ENCODE results near the gene DNAH3. TPM values are rescaled to one million over a fixed set of nuclear protein-coding genes. Genes with fewer than 3 reads are reported as not detected.

The DNAH3 gene
- total RNA-seq, 1 experiment from 2014 or later, result 0.15 TPM

- intact Hi-C loops (cut with micrococcal nuclease), result no loop called here
- POLR2A ChIA-PET, result no interaction called here
Measured at GRCh38 chr16:21037168-21037567, 113.5 kb downstream of the DNAH3 start.

More at GRCh38 chr16:21037168-21037567, 113.5 kb downstream of the DNAH3 start:
- Histone ChIP-seq H4K20me1 (ENCODE audit: insufficient read depth) (no peaks in the 10 kb centered on the region), H3K36me3 (ENCODE audit: control insufficient read depth in 1 of 2, insufficient read depth in 2 of 2, low read length in 2 of 2) (no peaks in the 10 kb centered on the region), H3K27me3 (ENCODE audit: insufficient read depth, low read length) (no peaks in the 10 kb centered on the region), H3K4me2 (ENCODE audit: low read length) (no peak overlapping the region), H3K4me3 (replicated peaks in 1 of 2; ENCODE audit: low read depth in 1 of 2, low read length in 2 of 2) (no peak overlapping the region), H3K4me1 (ENCODE audit: control insufficient read depth in 1 of 2, insufficient read depth in 2 of 2, low read length in 2 of 2) (no peaks in the 10 kb centered on the region), H3K27ac (ENCODE audit: low read depth, low read length) (no peak overlapping the region), H2AFZ (ENCODE audit: low read depth, low read length, poor library complexity, severe bottlenecking) (no peak overlapping the region), H3K79me2 (ENCODE audit: insufficient read depth, low read length) (no peaks in the 10 kb centered on the region), H3K9me3 (ENCODE audit: control insufficient read depth in 1 of 2, insufficient read depth in 1 of 2, low read depth in 1 of 2, low read length in 2 of 2) (no peaks in the 10 kb centered on the region), H3K9ac (ENCODE audit: low read length) (no peak overlapping the region), H3K9me2 (ENCODE audit: insufficient read depth) (no peaks in the 10 kb centered on the region)
- RAD21 ChIA-PET (ENCODE audit: low non-redundant PET in 1 of 2, low total read pairs in 2 of 2, uncharacterized antibody in 2 of 2, unreplicated experiment in 2 of 2), result no interaction called here
- BruUV-seq (replicated peaks), result no TSS peak
- TF ChIP-seq ZFX (IDR thresholded peaks at IDR 0.05), result no peak
- no peak for TF ChIP-seq REST (IDR thresholded peaks at IDR 0.05; ENCODE audit: low read depth)
- no peak for TF ChIP-seq JUND (IDR thresholded peaks at IDR 0.05)
- TF ChIP-seq EGR1 (IDR thresholded peaks at IDR 0.05; ENCODE audit: low read depth), result no peak
- no peak for TF ChIP-seq CTCF (IDR thresholded peaks at IDR 0.05 in 2 of 3, conservative IDR thresholded peaks at IDR 0.05 in 1 of 3; ENCODE audit: borderline replicate concordance in 1 of 3, insufficient read depth in 1 of 3, low read depth in 2 of 3, low read length in 2 of 3)
- no peak for TF ChIP-seq ZNF274 (IDR thresholded peaks at IDR 0.05; ENCODE audit: low read depth, low read length)
- no peak for TF ChIP-seq POLR2AphosphoS5 (IDR thresholded peaks at IDR 0.05; ENCODE audit: low read depth, low read length)
- TF ChIP-seq CBX3 (IDR thresholded peaks at IDR 0.05; ENCODE audit: low read depth), result no peak
- no peak for TF ChIP-seq ELF1 (IDR thresholded peaks at IDR 0.05; ENCODE audit: borderline replicate concordance, low read depth)
- TF ChIP-seq EZH2 (IDR thresholded peaks at IDR 0.05), result no peak
- no peak for TF ChIP-seq ZBTB33 (IDR thresholded peaks at IDR 0.05; ENCODE audit: extremely low read depth, insufficient replicate concordance, low read length)
- no peak for TF ChIP-seq RAD21 (IDR thresholded peaks at IDR 0.05; ENCODE audit: low read depth)
- no peak for TF ChIP-seq CEBPB (IDR thresholded peaks at IDR 0.05; ENCODE audit: low read depth)
- TF ChIP-seq ATF3 (IDR thresholded peaks at IDR 0.05), result no peak
- TF ChIP-seq EZH2phosphoT487 (IDR thresholded peaks at IDR 0.05; ENCODE audit: borderline replicate concordance), result no peak
- TF ChIP-seq SRF (IDR thresholded peaks at IDR 0.05; ENCODE audit: low read depth), result no peak
- no peak for TF ChIP-seq FOSL1 (IDR thresholded peaks at IDR 0.05; ENCODE audit: low read depth)
- no peak for TF ChIP-seq TCF7L2 (IDR thresholded peaks at IDR 0.05; ENCODE audit: borderline replicate concordance, extremely low read depth, insufficient read depth, insufficient read length)
- ATAC-seq, result no peak
- DNase-seq (ENCODE audit: low read depth, low spot score), result no peak
- CTCF ChIA-PET, result no interaction called here
